Astrocyte of the spinal cord (primary cell): Measurements from ENCODE around the gene POR.
"Not testable (repeated sequence)": the region's sequence is repeated elsewhere in the genome, so short reads cannot be mapped to it uniquely, and the experiment has no call there.

Experiments
- DNase-seq: peaks from one replicate; pipeline ENCODE4 v3.0.0; 2011; ENCODE audit warnings: low read depth, low spot score
- H3K4me3 ChIP-seq: 2 replicates; pipeline ENCODE4 v1.5.1; 2011; ENCODE audit warnings: low read depth, mild to moderate bottlenecking, low read length, moderate library complexity
- in situ Hi-C: cut with HindIII; loops from 2 replicates; pipeline ENCODE4 v1.10.0; 2017; ENCODE audit warnings: low sequenced_read_pairs
- TF ChIP-seq, protein P1 (sequence below): IDR thresholded peaks from 2 replicates; pipeline ENCODE4 v1.5.1; 2012; ENCODE audit warnings: low read depth, mild to moderate bottlenecking, low read length, inconsistent platforms

Gene POR

DNA sequence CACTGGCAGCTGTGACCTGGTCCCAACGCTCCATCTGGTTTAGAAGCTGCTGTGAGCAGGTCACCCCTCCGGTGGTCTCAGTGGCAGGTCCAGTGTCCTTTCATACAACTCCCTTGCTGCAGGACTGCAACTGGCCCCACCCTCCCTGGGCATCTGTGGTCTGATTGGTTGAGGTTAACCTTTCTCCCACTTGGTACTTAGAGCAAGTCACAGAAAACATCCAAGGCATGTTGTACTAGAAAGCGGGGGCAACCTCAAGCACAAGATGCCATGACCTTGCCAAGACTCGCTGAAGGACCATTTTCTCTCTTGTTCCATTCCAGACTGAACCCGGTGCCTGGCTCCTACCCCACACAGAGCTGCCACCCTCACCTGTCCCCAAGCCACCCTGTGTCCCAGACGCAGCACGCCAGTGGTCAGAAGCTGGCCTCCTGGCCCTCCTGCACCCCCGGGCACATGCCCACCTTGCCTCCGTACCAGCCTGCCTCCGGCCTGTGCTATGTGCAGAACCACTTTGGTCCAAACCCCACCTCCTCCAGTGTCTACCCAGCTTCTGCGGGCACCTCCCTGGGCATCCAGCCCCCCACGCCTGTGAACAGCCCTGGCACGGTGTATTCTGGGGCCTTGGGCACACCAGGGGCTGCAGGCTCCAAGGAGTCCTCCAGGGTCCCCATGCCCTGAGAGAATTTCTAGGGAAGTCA lies 27.1 kb upstream of the POR start:
- DNase-seq: no peak
- in situ Hi-C loops: no loop called here
- TF ChIP-seq, protein P1, sequence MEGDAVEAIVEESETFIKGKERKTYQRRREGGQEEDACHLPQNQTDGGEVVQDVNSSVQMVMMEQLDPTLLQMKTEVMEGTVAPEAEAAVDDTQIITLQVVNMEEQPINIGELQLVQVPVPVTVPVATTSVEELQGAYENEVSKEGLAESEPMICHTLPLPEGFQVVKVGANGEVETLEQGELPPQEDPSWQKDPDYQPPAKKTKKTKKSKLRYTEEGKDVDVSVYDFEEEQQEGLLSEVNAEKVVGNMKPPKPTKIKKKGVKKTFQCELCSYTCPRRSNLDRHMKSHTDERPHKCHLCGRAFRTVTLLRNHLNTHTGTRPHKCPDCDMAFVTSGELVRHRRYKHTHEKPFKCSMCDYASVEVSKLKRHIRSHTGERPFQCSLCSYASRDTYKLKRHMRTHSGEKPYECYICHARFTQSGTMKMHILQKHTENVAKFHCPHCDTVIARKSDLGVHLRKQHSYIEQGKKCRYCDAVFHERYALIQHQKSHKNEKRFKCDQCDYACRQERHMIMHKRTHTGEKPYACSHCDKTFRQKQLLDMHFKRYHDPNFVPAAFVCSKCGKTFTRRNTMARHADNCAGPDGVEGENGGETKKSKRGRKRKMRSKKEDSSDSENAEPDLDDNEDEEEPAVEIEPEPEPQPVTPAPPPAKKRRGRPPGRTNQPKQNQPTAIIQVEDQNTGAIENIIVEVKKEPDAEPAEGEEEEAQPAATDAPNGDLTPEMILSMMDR: no peak
- no peak overlapping the region for H3K4me3 ChIP-seq

DNA sequence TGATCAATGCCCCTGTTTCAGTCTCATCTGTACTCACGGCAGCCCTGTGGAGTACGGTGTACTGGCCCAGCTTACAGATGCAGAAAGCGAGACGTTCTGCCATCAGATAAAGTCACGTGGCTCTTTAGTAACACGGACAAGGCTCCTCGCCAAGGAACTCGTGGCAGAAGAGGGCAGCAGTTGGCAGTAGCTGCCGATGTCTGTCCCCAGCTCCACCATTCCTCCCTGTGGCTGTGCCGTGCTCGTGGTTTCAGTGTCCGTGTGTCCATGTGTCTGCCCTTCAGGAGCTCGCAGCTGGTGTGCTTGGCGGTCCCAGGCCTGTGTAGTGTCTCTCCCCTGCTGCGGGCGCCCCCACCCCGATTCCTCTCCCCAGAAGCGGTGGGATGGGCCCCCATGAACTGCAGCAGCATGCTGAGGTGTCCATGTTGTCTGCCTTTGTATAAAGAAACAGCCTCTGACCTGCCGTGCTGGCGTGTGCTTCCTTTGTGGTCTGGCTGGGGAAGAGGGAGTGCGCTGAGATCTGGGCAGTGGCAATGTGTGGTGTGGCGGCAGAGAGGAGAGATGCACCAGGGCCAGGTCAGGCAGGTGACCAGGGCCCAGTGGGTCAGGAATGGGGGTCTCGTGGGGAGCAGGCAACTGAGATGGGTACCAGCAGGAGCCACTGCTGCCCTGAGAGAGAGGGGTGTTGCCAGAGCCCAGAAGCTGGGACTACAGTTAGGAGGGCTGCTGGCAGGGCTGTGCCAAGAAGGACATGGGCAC lies 26.3 kb upstream of the POR start:
- TF ChIP-seq, protein P1: no peak
- DNase-seq: no peak
- H3K4me3 ChIP-seq: no peak overlapping the region
- in situ Hi-C loops: no loop called here

DNA sequence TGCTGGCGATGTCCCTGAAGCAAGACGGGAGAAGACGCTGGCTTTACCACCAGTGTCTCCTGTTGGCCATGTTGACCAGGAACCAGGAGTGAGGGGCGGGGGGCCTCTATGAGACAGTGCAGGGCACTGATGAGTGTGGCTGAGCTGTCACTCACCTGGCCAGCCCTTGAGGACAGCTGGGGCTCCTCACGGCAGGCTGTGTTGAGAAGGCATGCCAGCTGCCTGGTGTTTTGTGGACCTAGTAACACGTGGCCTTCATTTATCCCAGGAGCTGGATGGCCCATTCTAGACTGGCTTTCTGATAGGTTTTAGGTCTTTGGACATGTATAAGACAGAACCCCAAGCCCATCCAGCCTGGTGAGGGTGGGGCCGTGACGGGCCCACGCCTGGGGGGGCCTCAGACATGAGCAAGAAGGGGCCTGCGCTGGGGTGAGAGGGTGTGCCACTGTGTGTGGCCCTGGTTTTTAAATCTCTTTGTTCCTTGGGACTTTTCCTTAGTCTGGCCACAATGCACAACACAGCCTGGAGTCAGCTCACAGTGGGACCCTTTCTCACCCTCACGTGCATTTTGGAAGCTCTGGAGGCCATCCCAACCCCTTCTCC lies 25.6 kb upstream of the POR start:
- H3K4me3 ChIP-seq: no peak overlapping the region
- TF ChIP-seq, protein P1: no peak
- in situ Hi-C loops: no loop called here
- DNase-seq: no peak

DNA sequence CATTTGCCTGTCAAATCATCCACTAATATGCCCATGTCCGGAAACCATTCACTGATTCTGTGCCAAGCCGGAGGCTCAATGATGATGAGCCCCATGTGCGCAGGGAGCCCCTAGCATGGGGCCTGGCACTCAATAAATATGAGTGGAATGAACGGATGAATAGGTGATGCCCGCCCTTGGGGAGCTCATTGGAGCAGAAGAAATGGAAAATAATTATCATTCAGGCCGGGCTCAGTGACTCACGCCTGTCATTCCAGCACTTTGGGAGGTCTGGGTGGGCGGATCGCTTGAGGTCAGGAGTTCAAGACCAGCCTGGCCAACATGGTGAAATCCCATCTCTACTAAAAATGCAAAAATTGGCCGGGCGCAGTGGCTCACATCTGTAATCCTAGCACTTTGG lies 25.1 kb upstream of the POR start:
- TF ChIP-seq, protein P1: no peak
- in situ Hi-C loops: no loop called here
- DNase-seq: peak; percentile 40
- H3K4me3 ChIP-seq: no peak overlapping the region

DNA sequence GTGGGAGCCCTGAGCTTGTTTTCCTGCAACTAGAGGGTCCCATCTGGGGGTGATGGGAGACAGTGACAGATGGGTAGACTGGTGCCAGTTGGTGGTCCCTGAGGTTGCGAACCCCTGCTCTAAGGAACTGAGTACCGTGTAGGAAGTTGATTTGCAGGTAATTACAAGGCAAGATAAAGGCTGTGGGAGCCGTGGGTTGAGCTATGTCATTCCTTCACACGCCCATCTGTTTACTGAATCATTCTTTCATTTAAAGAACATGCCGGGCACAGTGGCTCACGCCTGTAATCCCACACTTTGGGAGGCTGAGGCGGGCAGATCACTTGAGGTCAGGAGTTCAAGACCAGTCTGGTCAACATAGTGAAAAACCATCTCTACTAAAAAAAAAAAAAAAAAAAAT lies 23.7 kb upstream of the POR start:
- H3K4me3 ChIP-seq, DNase-seq, in situ Hi-C loops: not testable (repeated sequence)

DNA sequence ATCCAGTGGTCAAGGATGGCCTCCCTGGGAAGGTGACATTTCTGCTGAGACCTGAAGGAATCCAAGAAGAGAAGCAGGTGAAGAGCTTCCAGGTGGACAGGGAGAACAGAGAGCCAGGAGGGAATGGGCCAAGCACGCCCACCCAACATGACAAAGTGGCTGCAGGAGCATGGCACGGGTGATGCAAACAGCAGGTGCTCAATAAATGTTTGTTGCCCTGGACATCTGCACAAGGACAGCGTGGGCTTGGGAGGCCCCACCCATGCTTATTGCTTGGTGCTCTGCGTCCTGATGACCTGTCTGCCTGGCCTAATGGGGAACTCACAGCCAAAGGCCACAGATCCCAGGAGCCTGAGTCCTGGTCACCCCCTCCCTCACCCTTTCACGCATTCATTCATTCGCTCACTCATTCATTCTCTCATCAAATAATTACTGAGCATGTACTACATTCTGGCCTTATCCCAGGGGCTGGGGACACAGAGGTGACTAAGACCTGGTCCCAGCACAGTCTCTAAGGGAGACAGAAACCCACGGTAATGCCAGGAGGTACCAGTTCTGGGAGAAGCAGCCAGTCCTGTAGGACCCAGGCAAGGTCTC lies 23.0 kb upstream of the POR start:
- no peak overlapping the region for H3K4me3 ChIP-seq
- in situ Hi-C loops: no loop called here
- TF ChIP-seq, protein P1: no peak
- no peak for DNase-seq
